ENCODE results near the gene STEAP2. TPM values are rescaled to one million over a fixed set of nuclear protein-coding genes. Genes with fewer than 3 reads are reported as not detected.

The STEAP2 gene
- total RNA-seq, 1 donor from 2014 or later: 2.3 TPM

DNA sequence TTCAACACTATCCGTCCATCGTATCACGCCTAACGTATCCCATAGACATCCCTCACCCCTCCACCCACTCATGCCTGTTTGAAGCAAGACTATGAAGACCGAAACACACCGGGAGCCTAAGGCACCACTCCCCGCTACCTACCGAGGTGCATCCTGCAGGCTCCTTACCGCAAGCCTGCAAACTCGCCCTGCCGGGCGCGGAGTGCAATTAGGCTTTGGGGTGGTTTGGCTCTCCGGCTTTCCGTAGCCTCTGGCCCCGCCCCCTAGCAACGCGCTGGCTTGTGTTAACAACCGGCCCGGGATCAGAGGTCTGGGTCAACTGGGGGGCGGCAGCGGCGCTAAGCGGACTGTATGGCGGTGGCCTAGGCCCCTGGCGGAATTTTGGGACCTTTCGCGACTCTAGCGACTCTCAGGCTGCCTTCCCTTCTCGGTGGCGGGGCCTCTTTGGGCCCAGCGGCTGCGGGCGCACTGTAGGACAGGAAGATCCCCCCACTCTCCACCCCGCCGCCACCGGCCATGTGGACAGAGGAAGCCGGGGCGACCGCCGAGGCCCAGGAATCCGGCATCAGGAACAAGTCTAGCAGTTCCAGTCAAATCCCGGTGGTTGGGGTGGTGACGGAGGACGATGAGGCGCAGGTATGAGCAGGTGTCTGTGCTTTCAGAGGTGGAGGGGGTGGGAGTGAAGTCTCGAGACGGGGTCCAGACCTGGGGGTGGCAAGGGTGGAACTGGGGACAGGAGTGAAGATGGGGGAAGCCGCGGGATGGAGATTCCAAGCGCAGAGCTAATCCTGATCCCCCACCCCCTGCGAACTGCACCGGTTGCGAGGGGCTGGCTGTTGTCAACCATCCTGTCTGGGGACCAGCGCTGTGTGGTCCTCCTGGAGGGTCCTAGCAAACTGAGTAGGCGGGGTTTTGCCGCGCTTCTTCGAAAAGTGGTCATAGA is 33.6 kb downstream of the STEAP2 start, which contains the start of gene CFAP69:
Gene CFAP69, plus strand, starts transcription at position 266 of the 943 bp plus-strand sequence. Its CDS starts 251 bp downstream, at position 517.
- Histone ChIP-seq H3K27ac (ENCODE audit: low read depth, low read length) (peak within 1 kb of the TSS; percentile 54), H3K27me3 (ENCODE audit: insufficient read depth, low read length) (peaks cover 3% of the 10 kb centered on the region), H4K20me1 (ENCODE audit: insufficient read depth, low read length) (no peaks in the 10 kb centered on the region), H3K9me3 (ENCODE audit: insufficient read depth, low read depth, low read length) (no peaks in the 10 kb centered on the region), H3K4me1 (ENCODE audit: insufficient read depth, low read length) (peaks cover 5% of the 10 kb centered on the region), H3K4me2 (ENCODE audit: low read length) (peak within 1 kb of the TSS; percentile 92), H3K36me3 (ENCODE audit: insufficient read depth, low read length) (no peaks in the 10 kb centered on the region), H3K4me3 (ENCODE audit: insufficient read depth, low read depth, low read length) (peak within 1 kb of the TSS; percentile 76), H3K9ac (ENCODE audit: low read length) (peak within 1 kb of the TSS; percentile 80), H3K79me2 (ENCODE audit: insufficient read depth, low read length) (no peaks in the 10 kb centered on the region), H2AFZ (ENCODE audit: low read depth, low read length) (peak within 1 kb of the TSS; percentile 94)
- Mint-ChIP-seq H3K4me1 (ENCODE audit: low read depth, unreplicated experiment) (peaks cover 5% of the 10 kb centered on the region), H3K9me3 (ENCODE audit: unreplicated experiment) (no peaks in the 10 kb centered on the region), H3K27ac (ENCODE audit: unreplicated experiment) (peak within 1 kb of the TSS; percentile 66), H3K36me3 (ENCODE audit: low read depth, unreplicated experiment) (no peaks in the 10 kb centered on the region), H3K27me3 (ENCODE audit: low read depth, unreplicated experiment) (peaks cover 7% of the 10 kb centered on the region), H3K4me3 (ENCODE audit: unreplicated experiment) (peak within 1 kb of the TSS; percentile 87)
- DNase-seq (ENCODE audit: low read depth): peak; percentile 76
- FAIRE-seq: no peak
- no peak for TF ChIP-seq EZH2 (IDR thresholded peaks at IDR 0.05; ENCODE audit: insufficient read depth, low read length)
- TF ChIP-seq, protein P1, sequence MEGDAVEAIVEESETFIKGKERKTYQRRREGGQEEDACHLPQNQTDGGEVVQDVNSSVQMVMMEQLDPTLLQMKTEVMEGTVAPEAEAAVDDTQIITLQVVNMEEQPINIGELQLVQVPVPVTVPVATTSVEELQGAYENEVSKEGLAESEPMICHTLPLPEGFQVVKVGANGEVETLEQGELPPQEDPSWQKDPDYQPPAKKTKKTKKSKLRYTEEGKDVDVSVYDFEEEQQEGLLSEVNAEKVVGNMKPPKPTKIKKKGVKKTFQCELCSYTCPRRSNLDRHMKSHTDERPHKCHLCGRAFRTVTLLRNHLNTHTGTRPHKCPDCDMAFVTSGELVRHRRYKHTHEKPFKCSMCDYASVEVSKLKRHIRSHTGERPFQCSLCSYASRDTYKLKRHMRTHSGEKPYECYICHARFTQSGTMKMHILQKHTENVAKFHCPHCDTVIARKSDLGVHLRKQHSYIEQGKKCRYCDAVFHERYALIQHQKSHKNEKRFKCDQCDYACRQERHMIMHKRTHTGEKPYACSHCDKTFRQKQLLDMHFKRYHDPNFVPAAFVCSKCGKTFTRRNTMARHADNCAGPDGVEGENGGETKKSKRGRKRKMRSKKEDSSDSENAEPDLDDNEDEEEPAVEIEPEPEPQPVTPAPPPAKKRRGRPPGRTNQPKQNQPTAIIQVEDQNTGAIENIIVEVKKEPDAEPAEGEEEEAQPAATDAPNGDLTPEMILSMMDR (IDR thresholded peaks at IDR 0.05; ENCODE audit: insufficient read depth, low read depth, low read length): no peak

DNA sequence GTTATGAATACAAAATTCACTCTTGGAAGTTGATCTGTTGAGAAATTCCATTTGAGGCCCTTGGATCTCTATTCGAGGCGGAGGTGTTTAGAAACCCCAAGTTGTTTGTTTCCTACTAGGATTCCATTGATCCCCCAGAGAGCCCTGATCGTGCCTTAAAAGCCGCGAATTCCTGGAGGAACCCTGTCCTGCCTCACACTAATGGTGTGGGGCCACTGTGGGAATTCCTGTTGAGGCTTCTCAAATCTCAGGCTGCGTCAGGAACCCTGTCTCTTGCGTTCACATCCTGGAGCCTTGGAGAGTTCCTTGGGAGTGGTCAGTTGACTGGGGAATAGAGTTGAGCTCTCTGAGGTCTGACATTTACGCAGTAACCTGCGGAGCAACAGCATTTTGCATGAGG is 34.6 kb downstream of the STEAP2 start:
- DNase-seq (ENCODE audit: low read depth): peak; percentile 27
- peak overlapping the region; percentile 66 for H3K27ac Mint-ChIP-seq (ENCODE audit: unreplicated experiment)

More for the DNA sequence above, 34.6 kb downstream of the STEAP2 start:
- no peak overlapping the region for H3K9ac ChIP-seq (ENCODE audit: low read length)
- H3K27ac ChIP-seq (ENCODE audit: low read depth, low read length): no peak overlapping the region
- Mint-ChIP-seq H3K27me3 (ENCODE audit: low read depth, unreplicated experiment) (peaks cover 7% of the 10 kb centered on the region), H3K4me3 (ENCODE audit: unreplicated experiment) (peak overlapping the region; percentile 87), H3K4me1 (ENCODE audit: low read depth, unreplicated experiment) (peaks cover 10% of the 10 kb centered on the region), H3K36me3 (ENCODE audit: low read depth, unreplicated experiment) (no peaks in the 10 kb centered on the region), H3K9me3 (ENCODE audit: unreplicated experiment) (no peaks in the 10 kb centered on the region)
- H3K36me3 ChIP-seq (ENCODE audit: insufficient read depth, low read length): no peaks in the 10 kb centered on the region
- no peaks in the 10 kb centered on the region for H3K9me3 ChIP-seq (ENCODE audit: insufficient read depth, low read depth, low read length)
- peak overlapping the region; percentile 76 for H3K4me3 ChIP-seq (ENCODE audit: insufficient read depth, low read depth, low read length)
- H3K4me1 ChIP-seq (ENCODE audit: insufficient read depth, low read length): peaks cover 10% of the 10 kb centered on the region
- TF ChIP-seq EZH2 (IDR thresholded peaks at IDR 0.05; ENCODE audit: insufficient read depth, low read length): no peak
- TF ChIP-seq, protein P1 (IDR thresholded peaks at IDR 0.05; ENCODE audit: insufficient read depth, low read depth, low read length): no peak
- H3K79me2 ChIP-seq (ENCODE audit: insufficient read depth, low read length): no peaks in the 10 kb centered on the region
- peak overlapping the region; percentile 92 for H3K4me2 ChIP-seq (ENCODE audit: low read length)
- H2AFZ ChIP-seq (ENCODE audit: low read depth, low read length): peak overlapping the region; percentile 50
- peaks cover 3% of the 10 kb centered on the region for H3K27me3 ChIP-seq (ENCODE audit: insufficient read depth, low read length)
- FAIRE-seq: no peak
- no peaks in the 10 kb centered on the region for H4K20me1 ChIP-seq (ENCODE audit: insufficient read depth, low read length)
